HCT116 (cell line): ENCODE data around the gene CAPN10. TPM values are rescaled to one million over a fixed set of nuclear protein-coding genes. Genes with fewer than 3 reads are reported as not detected.

ENCODE experiments used
- ATAC-seq: fragments of 200-7000 bp; cut with Tn5 transposase; 2 replicates; pipeline ENCODE4 v1.9.1; 2020; ENCODE audit warnings: mild to moderate bottlenecking, moderate library complexity
- BruUV-seq: library from RNA; stranded (reverse); fragments of 400-500 nt; replicated peaks from 2 replicates; lab custom pipeline; 2021; lab: Mats Ljungman, UMichigan
- CTCF ChIA-PET: fragments of 300-600 bp; sonication (Branson Sonifier 250); formaldehyde crosslinking; loops from one replicate; lab custom pipeline; 2021; ENCODE audit warnings: antibody characterized with exemption; lab: Charles Lee
- POLR2A ChIA-PET: fragments of 300-600, 350-600 bp; sonication (Branson Sonifier 250); formaldehyde crosslinking; loops from one replicate; lab custom pipeline; 2021; ENCODE audit warnings: antibody characterized with exemption; lab: Charles Lee
- RAD21 ChIA-PET, 2 experiments: fragments of 300-600 bp; sonication (Branson Sonifier 250); formaldehyde crosslinking; loops; one replicate each; lab custom pipeline; 2023; ENCODE audit warnings: low total read pairs in 2 of 2; ENCODE audit not compliant: uncharacterized antibody in 2 of 2, unreplicated experiment in 2 of 2, low non-redundant PET in 1 of 2; lab: Charles Lee
- DNase-seq: peaks from one replicate; pipeline ENCODE4 v3.0.0-alpha.2; 2010; ENCODE audit warnings: low read depth, low spot score
- H2AFZ ChIP-seq: fragments of 200-600 bp; shearing (Covaris generic), sonication (generic); 2 replicates; pipeline ENCODE4 v1.6.1; 2017; ENCODE audit warnings: low read depth, mixed run types, mixed read lengths, antibody characterized with exemption, low read length; ENCODE audit not compliant: poor library complexity, severe bottlenecking
- H3K27ac ChIP-seq: 2 replicates; pipeline ENCODE4 v1.5.1; 2012; ENCODE audit warnings: low read depth, low read length
- H3K27me3 ChIP-seq: fragments of 200-600 bp; sonication (generic); 2 replicates; pipeline ENCODE4 v1.6.1; 2016; ENCODE audit warnings: mixed run types, low read length, mixed read lengths; ENCODE audit not compliant: insufficient read depth
- H3K36me3 ChIP-seq, 2 experiments: fragments of 200-500 bp in 1 of 2; fragments of 200-600 bp in 1 of 2; sonication (Bioruptor generic) in 1 of 2; sonication (generic) in 1 of 2; 2 replicates each; pipeline versions ENCODE4 v1.5.1 to v1.6.1; 2014 to 2016; ENCODE audit warnings: low read length in 2 of 2, inconsistent platforms in 1 of 2, mixed read lengths in 1 of 2, mixed run types in 1 of 2; ENCODE audit not compliant: insufficient read depth in 2 of 2, control insufficient read depth in 1 of 2
- H3K4me1 ChIP-seq, 2 experiments: fragments of 200-600 bp in 1 of 2; sonication (generic) in 1 of 2; 2 replicates each; pipeline versions ENCODE4 v1.5.1 to v1.6.1; 2012 to 2017; ENCODE audit warnings: low read length in 2 of 2, inconsistent platforms in 1 of 2, mild to moderate bottlenecking in 1 of 2, mixed read lengths in 1 of 2, mixed run types in 1 of 2, moderate library complexity in 1 of 2; ENCODE audit not compliant: insufficient read depth in 2 of 2, control insufficient read depth in 1 of 2
- H3K4me2 ChIP-seq: fragments of 200-600 bp; sonication (generic); 2 replicates; pipeline ENCODE4 v1.6.1; 2017; ENCODE audit warnings: mixed run types, low read length, mixed read lengths
- H3K4me3 ChIP-seq, 2 experiments: fragments of 200-600 bp in 1 of 2; sonication (generic) in 1 of 2; replicated peaks in 1 of 2; 2 replicates each; pipeline ENCODE4 v1.5.1; 2011 to 2016; ENCODE audit warnings: low read length in 2 of 2, control low read depth in 1 of 2, low read depth in 1 of 2, mild to moderate bottlenecking in 1 of 2, mixed read lengths in 1 of 2, mixed run types in 1 of 2
- H3K79me2 ChIP-seq: fragments of 200-600 bp; sonication (generic); 2 replicates; pipeline ENCODE4 v1.6.1; 2017; ENCODE audit warnings: mild to moderate bottlenecking, mixed run types, low read length, moderate library complexity, mixed read lengths; ENCODE audit not compliant: insufficient read depth
- H3K9ac ChIP-seq: fragments of 200-600 bp; sonication (generic); 2 replicates; pipeline ENCODE4 v1.6.1; 2016; ENCODE audit warnings: low read length, mixed read lengths
- H3K9me2 ChIP-seq: fragments of 200-600 bp; sonication (generic), shearing (Covaris generic); 2 replicates; pipeline ENCODE4 v1.6.1; 2017; ENCODE audit warnings: mixed run types, mild to moderate bottlenecking, moderate library complexity; ENCODE audit not compliant: insufficient read depth
- H3K9me3 ChIP-seq, 2 experiments: fragments of 200-500 bp in 1 of 2; fragments of 200-600 bp in 1 of 2; sonication (Bioruptor generic) in 1 of 2; sonication (generic) in 1 of 2; 2 replicates each; pipeline ENCODE4 v1.6.1; 2014 to 2017; ENCODE audit warnings: low read length in 2 of 2, mixed read lengths in 2 of 2, inconsistent platforms in 1 of 2, low read depth in 1 of 2, mild to moderate bottlenecking in 1 of 2, mixed run types in 1 of 2, moderate library complexity in 1 of 2; ENCODE audit not compliant: control insufficient read depth in 1 of 2, insufficient read depth in 1 of 2
- H4K20me1 ChIP-seq: fragments of 200-600 bp; sonication (generic), shearing (Covaris generic); 2 replicates; pipeline ENCODE4 v1.6.1; 2017; ENCODE audit warnings: mixed run types, mild to moderate bottlenecking, moderate library complexity; ENCODE audit not compliant: insufficient read depth
- CBX3 ChIP-seq: IDR thresholded peaks from 2 replicates; pipeline ENCODE4 v1.6.1; 2012; ENCODE audit warnings: low read depth
- EGR1 ChIP-seq: IDR thresholded peaks from 2 replicates; pipeline ENCODE4 v1.6.1; 2012; ENCODE audit warnings: low read depth
- ELF1 ChIP-seq: IDR thresholded peaks from 2 replicates; pipeline ENCODE4 v1.6.1; 2012; ENCODE audit warnings: low read depth, borderline replicate concordance
- EZH2 ChIP-seq: fragments of 200-600 bp; sonication (generic); IDR thresholded peaks from 2 replicates; pipeline ENCODE4 v1.6.1; 2017; ENCODE audit warnings: antibody characterized with exemption, mixed run types
- EZH2phosphoT487 ChIP-seq: fragments of 200-600 bp; IDR thresholded peaks from 2 replicates; pipeline ENCODE4 v1.6.1; 2018; ENCODE audit warnings: antibody characterized with exemption, borderline replicate concordance
- JUND ChIP-seq: IDR thresholded peaks from 2 replicates; pipeline ENCODE4 v1.6.1; 2012
- POLR2AphosphoS5 ChIP-seq: IDR thresholded peaks from 2 replicates; pipeline ENCODE4 v1.6.1; 2011; ENCODE audit warnings: mild to moderate bottlenecking, low read depth, low read length, moderate library complexity
- RAD21 ChIP-seq: IDR thresholded peaks from 2 replicates; pipeline ENCODE4 v1.6.1; 2012; ENCODE audit warnings: low read depth, mild to moderate bottlenecking
- SIN3A ChIP-seq: IDR thresholded peaks from 2 replicates; pipeline ENCODE4 v1.6.1; 2012; ENCODE audit warnings: low read depth
- SP1 ChIP-seq: IDR thresholded peaks from 2 replicates; pipeline ENCODE4 v1.6.1; 2012; ENCODE audit warnings: low read depth
- TCF7L2 ChIP-seq: IDR thresholded peaks from 2 replicates; pipeline ENCODE4 v1.7.0; 2011; ENCODE audit warnings: borderline replicate concordance, inconsistent platforms; ENCODE audit not compliant: insufficient read depth, insufficient read length; ENCODE audit errors: extremely low read depth
- YY1 ChIP-seq: IDR thresholded peaks from 2 replicates; pipeline ENCODE4 v1.6.1; 2011; ENCODE audit warnings: low read length, low read depth, moderate library complexity, mild to moderate bottlenecking; ENCODE audit not compliant: insufficient replicate concordance; ENCODE audit errors: extremely low read depth
- ZNF274 ChIP-seq: fragments of 200-500 bp; sonication (Bioruptor generic); IDR thresholded peaks from 2 replicates; pipeline ENCODE4 v1.6.1; 2014; ENCODE audit warnings: mild to moderate bottlenecking, low read depth, low read length, inconsistent platforms
- intact Hi-C: fragments of 100-400 bp; cut with micrococcal nuclease; formaldehyde crosslinking; loops from 2 replicates; pipeline ENCODE4 v1.10.0; 2022
- total RNA-seq: library from RNA; stranded (reverse); gene quantifications from one replicate; pipeline ENCODE4 v1.2.1, GENCODE V29; 2021; ENCODE audit not compliant: unreplicated experiment
- TF ChIP-seq, protein P1 (sequence below): IDR thresholded peaks from 2 replicates; pipeline ENCODE4 v1.6.1; 2012
- TF ChIP-seq, protein P2 (sequence below): IDR thresholded peaks from 2 replicates; pipeline ENCODE4 v1.6.1; 2011; ENCODE audit warnings: mild to moderate bottlenecking, low read length, moderate library complexity; ENCODE audit not compliant: insufficient replicate concordance; ENCODE audit errors: extremely low read depth
- TF ChIP-seq, protein P3 (sequence below): IDR thresholded peaks from 2 replicates; pipeline ENCODE4 v1.6.1; 2012
- TF ChIP-seq, protein P4 (sequence below): IDR thresholded peaks from 2 replicates; pipeline ENCODE4 v1.6.1; 2012; ENCODE audit warnings: low read depth
- TF ChIP-seq, protein P5 (sequence below), 3 experiments: fragments of 200-600 bp in 1 of 3; sonication (generic) in 1 of 3; IDR thresholded peaks in 2 of 3; conservative IDR thresholded peaks in 1 of 3; 2 replicates each; pipeline ENCODE4 v1.5.1; 2012 to 2017; ENCODE audit warnings: low read depth in 2 of 3, low read length in 2 of 3, antibody characterized with exemption in 1 of 3, borderline replicate concordance in 1 of 3, control low read depth in 1 of 3, mild to moderate bottlenecking in 1 of 3, mixed read lengths in 1 of 3, mixed run types in 1 of 3, moderate library complexity in 1 of 3; ENCODE audit not compliant: insufficient read depth in 1 of 3

The CAPN10 gene
- total RNA-seq, 1 experiment from 2014 or later = 40.7 TPM

DNA sequence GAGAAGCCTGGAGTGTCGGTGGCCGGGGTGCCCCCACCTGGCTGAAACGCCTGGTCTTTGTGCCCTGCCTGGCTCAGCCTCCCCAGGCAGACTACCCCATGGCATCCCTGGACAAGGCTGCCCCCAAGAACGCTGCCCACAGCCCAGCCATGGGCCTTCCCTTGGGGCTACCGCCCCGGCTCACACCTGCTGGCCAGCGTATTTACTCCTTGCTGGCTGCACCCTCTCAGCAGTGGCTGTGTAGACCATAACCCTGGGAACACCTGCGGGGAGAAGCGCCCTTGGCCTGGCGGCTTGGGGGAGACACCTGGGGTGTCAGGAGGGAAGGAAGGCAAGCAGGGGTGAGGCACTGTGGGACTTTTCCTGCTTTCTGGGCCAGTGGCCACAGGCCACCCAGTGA, 17.3 kb downstream of the CAPN10 start:
- TF ChIP-seq, protein P1, sequence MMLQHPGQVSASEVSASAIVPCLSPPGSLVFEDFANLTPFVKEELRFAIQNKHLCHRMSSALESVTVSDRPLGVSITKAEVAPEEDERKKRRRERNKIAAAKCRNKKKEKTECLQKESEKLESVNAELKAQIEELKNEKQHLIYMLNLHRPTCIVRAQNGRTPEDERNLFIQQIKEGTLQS = no peak
- TF ChIP-seq EZH2phosphoT487 (no peak), SIN3A (no peak), ZNF274 (no peak), CBX3 (no peak), JUND (no peak), TCF7L2 (no peak), SP1 (no peak), EZH2 (no peak), EGR1 (no peak), ELF1 (no peak), POLR2AphosphoS5 (no peak), YY1 (no peak), RAD21 (no peak)
- TF ChIP-seq, protein P2, sequence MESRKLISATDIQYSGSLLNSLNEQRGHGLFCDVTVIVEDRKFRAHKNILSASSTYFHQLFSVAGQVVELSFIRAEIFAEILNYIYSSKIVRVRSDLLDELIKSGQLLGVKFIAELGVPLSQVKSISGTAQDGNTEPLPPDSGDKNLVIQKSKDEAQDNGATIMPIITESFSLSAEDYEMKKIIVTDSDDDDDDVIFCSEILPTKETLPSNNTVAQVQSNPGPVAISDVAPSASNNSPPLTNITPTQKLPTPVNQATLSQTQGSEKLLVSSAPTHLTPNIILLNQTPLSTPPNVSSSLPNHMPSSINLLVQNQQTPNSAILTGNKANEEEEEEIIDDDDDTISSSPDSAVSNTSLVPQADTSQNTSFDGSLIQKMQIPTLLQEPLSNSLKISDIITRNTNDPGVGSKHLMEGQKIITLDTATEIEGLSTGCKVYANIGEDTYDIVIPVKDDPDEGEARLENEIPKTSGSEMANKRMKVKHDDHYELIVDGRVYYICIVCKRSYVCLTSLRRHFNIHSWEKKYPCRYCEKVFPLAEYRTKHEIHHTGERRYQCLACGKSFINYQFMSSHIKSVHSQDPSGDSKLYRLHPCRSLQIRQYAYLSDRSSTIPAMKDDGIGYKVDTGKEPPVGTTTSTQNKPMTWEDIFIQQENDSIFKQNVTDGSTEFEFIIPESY = no peak
- TF ChIP-seq, protein P3, sequence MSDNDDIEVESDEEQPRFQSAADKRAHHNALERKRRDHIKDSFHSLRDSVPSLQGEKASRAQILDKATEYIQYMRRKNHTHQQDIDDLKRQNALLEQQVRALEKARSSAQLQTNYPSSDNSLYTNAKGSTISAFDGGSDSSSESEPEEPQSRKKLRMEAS = no peak
- TF ChIP-seq, protein P4, sequence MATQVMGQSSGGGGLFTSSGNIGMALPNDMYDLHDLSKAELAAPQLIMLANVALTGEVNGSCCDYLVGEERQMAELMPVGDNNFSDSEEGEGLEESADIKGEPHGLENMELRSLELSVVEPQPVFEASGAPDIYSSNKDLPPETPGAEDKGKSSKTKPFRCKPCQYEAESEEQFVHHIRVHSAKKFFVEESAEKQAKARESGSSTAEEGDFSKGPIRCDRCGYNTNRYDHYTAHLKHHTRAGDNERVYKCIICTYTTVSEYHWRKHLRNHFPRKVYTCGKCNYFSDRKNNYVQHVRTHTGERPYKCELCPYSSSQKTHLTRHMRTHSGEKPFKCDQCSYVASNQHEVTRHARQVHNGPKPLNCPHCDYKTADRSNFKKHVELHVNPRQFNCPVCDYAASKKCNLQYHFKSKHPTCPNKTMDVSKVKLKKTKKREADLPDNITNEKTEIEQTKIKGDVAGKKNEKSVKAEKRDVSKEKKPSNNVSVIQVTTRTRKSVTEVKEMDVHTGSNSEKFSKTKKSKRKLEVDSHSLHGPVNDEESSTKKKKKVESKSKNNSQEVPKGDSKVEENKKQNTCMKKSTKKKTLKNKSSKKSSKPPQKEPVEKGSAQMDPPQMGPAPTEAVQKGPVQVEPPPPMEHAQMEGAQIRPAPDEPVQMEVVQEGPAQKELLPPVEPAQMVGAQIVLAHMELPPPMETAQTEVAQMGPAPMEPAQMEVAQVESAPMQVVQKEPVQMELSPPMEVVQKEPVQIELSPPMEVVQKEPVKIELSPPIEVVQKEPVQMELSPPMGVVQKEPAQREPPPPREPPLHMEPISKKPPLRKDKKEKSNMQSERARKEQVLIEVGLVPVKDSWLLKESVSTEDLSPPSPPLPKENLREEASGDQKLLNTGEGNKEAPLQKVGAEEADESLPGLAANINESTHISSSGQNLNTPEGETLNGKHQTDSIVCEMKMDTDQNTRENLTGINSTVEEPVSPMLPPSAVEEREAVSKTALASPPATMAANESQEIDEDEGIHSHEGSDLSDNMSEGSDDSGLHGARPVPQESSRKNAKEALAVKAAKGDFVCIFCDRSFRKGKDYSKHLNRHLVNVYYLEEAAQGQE = no peak
- TF ChIP-seq, protein P5, sequence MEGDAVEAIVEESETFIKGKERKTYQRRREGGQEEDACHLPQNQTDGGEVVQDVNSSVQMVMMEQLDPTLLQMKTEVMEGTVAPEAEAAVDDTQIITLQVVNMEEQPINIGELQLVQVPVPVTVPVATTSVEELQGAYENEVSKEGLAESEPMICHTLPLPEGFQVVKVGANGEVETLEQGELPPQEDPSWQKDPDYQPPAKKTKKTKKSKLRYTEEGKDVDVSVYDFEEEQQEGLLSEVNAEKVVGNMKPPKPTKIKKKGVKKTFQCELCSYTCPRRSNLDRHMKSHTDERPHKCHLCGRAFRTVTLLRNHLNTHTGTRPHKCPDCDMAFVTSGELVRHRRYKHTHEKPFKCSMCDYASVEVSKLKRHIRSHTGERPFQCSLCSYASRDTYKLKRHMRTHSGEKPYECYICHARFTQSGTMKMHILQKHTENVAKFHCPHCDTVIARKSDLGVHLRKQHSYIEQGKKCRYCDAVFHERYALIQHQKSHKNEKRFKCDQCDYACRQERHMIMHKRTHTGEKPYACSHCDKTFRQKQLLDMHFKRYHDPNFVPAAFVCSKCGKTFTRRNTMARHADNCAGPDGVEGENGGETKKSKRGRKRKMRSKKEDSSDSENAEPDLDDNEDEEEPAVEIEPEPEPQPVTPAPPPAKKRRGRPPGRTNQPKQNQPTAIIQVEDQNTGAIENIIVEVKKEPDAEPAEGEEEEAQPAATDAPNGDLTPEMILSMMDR (IDR thresholded peaks at IDR 0.05 in 2 of 3, conservative IDR thresholded peaks at IDR 0.05 in 1 of 3; ENCODE audit: borderline replicate concordance in 1 of 3, insufficient read depth in 1 of 3, low read depth in 2 of 3, low read length in 2 of 3) = no peak
- ChIA-PET CTCF (interaction anchor here (1.0 to 2.2 kb wide), 6 partner anchors 9 to 237 kb away, joined by 3 to 6 read pairs (median 4); partner anchors contain the start of gene CAPN10), POLR2A (no interaction called here), RAD21 (no interaction called here)
- H2AFZ ChIP-seq = no peak overlapping the region
- H3K79me2 ChIP-seq = no peaks in the 10 kb centered on the region
- H3K27me3 ChIP-seq = no peaks in the 10 kb centered on the region
- H3K27ac ChIP-seq = no peak overlapping the region; the same call in 1 of the 2 replicates
- no peaks in the 10 kb centered on the region for H3K9me3 ChIP-seq
- intact Hi-C loops = no loop called here
- BruUV-seq = no TSS peak
- H3K4me1 ChIP-seq = peaks cover 8 to 25% of the 10 kb centered on the region in 2 experiments; a peak in 3 of 4 replicates
- no peak overlapping the region for H3K9ac ChIP-seq
- H3K4me2 ChIP-seq = peak overlapping the region; percentile 46; the same call in 1 of the 2 replicates
- no peak overlapping the region for H3K4me3 ChIP-seq
- peak; percentile 23 for ATAC-seq
- H4K20me1 ChIP-seq = no peaks in the 10 kb centered on the region
- DNase-seq = no peak
- no peaks in the 10 kb centered on the region for H3K36me3 ChIP-seq
- H3K9me2 ChIP-seq = no peaks in the 10 kb centered on the region
